SK-N-SH (cell line): ENCODE measurements around the gene KLHDC10.

Experiments
- CHD2 ChIP-seq: fragments of 150-350 bp; IDR thresholded peaks from 2 replicates; pipeline ENCODE4 v1.6.1; 2018; ENCODE audit warnings: low read length; ENCODE audit not compliant: partially characterized antibody
- EZH2phosphoT487 ChIP-seq: fragments of 200-600 bp; sonication (generic); IDR thresholded peaks from 2 replicates; pipeline ENCODE4 v1.6.1; 2017; ENCODE audit warnings: low read depth, mixed run types, mild to moderate bottlenecking, antibody characterized with exemption, moderate library complexity, borderline replicate concordance
- FOXM1 ChIP-seq: IDR thresholded peaks from 2 replicates; pipeline ENCODE4 v1.4.0; 2012; ENCODE audit warnings: low read depth, mild to moderate bottlenecking
- GABPA ChIP-seq: IDR thresholded peaks from 2 replicates; pipeline ENCODE4 v1.4.0; 2012; ENCODE audit warnings: low read depth, mild to moderate bottlenecking
- MXI1 ChIP-seq: IDR thresholded peaks from 2 replicates; pipeline ENCODE4 v1.6.1; 2012; ENCODE audit warnings: mild to moderate bottlenecking, low read depth, low read length, improper control_type of control experiment
- POLR2AphosphoS5 ChIP-seq: IDR thresholded peaks from 2 replicates; pipeline ENCODE4 v1.6.1; 2012; ENCODE audit warnings: low read depth, low read length
- RAD21 ChIP-seq: IDR thresholded peaks from 2 replicates; pipeline ENCODE4 v1.6.1; 2012; ENCODE audit warnings: mild to moderate bottlenecking, low read length
- RFX5 ChIP-seq: IDR thresholded peaks from 2 replicates; pipeline ENCODE4 v1.6.1; 2012; ENCODE audit warnings: mild to moderate bottlenecking, improper control_type of control experiment, low read length
- SIN3A ChIP-seq: IDR thresholded peaks from 2 replicates; pipeline ENCODE4 v1.6.1; 2012; ENCODE audit warnings: low read depth, mild to moderate bottlenecking, low read length, moderate library complexity, borderline replicate concordance
- TAF1 ChIP-seq: IDR thresholded peaks from 2 replicates; pipeline ENCODE4 v1.6.1; 2012; ENCODE audit warnings: low read depth, mild to moderate bottlenecking, low read length, moderate library complexity, borderline replicate concordance
- TCF12 ChIP-seq: IDR thresholded peaks from 2 replicates; pipeline ENCODE4 v1.4.0; 2012
- TF ChIP-seq, protein P1 (sequence below): IDR thresholded peaks from 2 replicates; pipeline ENCODE4 v1.4.0; 2012; ENCODE audit warnings: low read depth, borderline replicate concordance
- TF ChIP-seq, protein P2 (sequence below): fragments of 200-600 bp; sonication (generic); IDR thresholded peaks from 2 replicates; pipeline ENCODE4 v1.6.1; 2017; ENCODE audit warnings: antibody characterized with exemption, mild to moderate bottlenecking, moderate library complexity

DNA sequence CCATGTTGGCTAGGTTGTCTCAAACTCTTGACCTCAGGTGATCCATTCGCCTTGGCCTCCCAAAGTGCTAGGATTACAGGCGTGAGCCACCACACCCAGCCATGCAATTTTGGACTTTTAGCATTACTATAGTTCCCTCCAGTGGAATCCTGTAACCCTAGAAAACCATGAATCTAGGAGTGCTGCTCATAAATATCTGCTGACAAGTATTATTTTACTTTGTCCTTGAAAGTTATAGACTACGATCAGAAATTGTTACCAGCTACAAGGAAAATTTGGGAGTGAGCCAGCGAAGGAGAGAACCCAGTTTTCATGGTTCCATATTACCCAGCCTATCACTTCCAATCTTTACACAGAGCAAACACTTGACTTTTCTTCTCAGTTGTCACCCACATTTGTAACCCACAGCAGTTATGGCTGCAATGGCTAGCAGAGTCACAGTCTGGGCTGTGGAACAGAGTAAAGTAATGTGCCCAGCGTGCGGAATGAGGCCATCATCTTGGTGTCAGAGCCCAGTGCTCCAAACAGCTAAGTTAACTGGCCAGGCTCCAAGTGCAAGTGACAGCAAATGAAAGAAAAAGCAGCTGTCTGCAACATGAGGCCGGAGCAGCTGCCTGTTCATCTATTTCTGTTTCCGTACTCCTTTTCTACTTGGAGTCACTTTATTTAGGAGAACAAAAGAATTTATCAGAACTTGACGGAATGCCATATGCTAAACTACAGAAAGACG lies 49.1 kb upstream of the KLHDC10 start:
- TF ChIP-seq, protein P1, sequence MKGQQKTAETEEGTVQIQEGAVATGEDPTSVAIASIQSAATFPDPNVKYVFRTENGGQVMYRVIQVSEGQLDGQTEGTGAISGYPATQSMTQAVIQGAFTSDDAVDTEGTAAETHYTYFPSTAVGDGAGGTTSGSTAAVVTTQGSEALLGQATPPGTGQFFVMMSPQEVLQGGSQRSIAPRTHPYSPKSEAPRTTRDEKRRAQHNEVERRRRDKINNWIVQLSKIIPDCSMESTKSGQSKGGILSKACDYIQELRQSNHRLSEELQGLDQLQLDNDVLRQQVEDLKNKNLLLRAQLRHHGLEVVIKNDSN = no peak
- TF ChIP-seq TAF1 = no peak
- TF ChIP-seq, protein P2, sequence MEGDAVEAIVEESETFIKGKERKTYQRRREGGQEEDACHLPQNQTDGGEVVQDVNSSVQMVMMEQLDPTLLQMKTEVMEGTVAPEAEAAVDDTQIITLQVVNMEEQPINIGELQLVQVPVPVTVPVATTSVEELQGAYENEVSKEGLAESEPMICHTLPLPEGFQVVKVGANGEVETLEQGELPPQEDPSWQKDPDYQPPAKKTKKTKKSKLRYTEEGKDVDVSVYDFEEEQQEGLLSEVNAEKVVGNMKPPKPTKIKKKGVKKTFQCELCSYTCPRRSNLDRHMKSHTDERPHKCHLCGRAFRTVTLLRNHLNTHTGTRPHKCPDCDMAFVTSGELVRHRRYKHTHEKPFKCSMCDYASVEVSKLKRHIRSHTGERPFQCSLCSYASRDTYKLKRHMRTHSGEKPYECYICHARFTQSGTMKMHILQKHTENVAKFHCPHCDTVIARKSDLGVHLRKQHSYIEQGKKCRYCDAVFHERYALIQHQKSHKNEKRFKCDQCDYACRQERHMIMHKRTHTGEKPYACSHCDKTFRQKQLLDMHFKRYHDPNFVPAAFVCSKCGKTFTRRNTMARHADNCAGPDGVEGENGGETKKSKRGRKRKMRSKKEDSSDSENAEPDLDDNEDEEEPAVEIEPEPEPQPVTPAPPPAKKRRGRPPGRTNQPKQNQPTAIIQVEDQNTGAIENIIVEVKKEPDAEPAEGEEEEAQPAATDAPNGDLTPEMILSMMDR = no peak
- TF ChIP-seq SIN3A = no peak
- TF ChIP-seq RAD21 = no peak
- TF ChIP-seq GABPA = no peak
- no peak for TF ChIP-seq RFX5
- no peak for TF ChIP-seq CHD2
- no peak for TF ChIP-seq MXI1
- TF ChIP-seq POLR2AphosphoS5 = no peak
- no peak for TF ChIP-seq TCF12
- no peak for TF ChIP-seq FOXM1
- TF ChIP-seq EZH2phosphoT487 = no peak
